BLaER1 treated with 17β-estradiol and CSF1 and Interleukin-3, amounts not matched to agents 10 nM and 100 nM (cell line): ENCODE results near the gene AKAP5.

ENCODE experiments used
- H3K27ac ChIP-seq, 11 experiments: shearing (Covaris generic); formaldehyde crosslinking; 2 replicates each; pipeline ENCODE4 v1.8.1; 2022
- H3K27me3 ChIP-seq, 11 experiments: shearing (Covaris generic); formaldehyde crosslinking; 2 replicates each; pipeline ENCODE4 v1.8.1; 2022
- H3K36me3 ChIP-seq, 11 experiments: shearing (Covaris generic); formaldehyde crosslinking; 2 replicates each; pipeline ENCODE4 v1.8.1; 2022
- H3K4me1 ChIP-seq, 10 experiments: shearing (Covaris generic); formaldehyde crosslinking; 2 replicates each; pipeline ENCODE4 v1.8.1; 2022
- H3K4me2 ChIP-seq, 11 experiments: shearing (Covaris generic); formaldehyde crosslinking; 2 replicates each; pipeline ENCODE4 v1.8.1; 2022
- H3K4me3 ChIP-seq, 10 experiments: shearing (Covaris generic); formaldehyde crosslinking; 2 replicates each; pipeline ENCODE4 v1.8.1; 2022
- H3K9ac ChIP-seq, 11 experiments: shearing (Covaris generic); formaldehyde crosslinking; 2 replicates each; pipeline ENCODE4 v1.8.1; 2022
- H3K9me3 ChIP-seq, 11 experiments: shearing (Covaris generic); formaldehyde crosslinking; replicated peaks in 1 of 11; 2 replicates each; pipeline ENCODE4 v1.8.1; 2022
- H4K20me1 ChIP-seq, 11 experiments: shearing (Covaris generic); formaldehyde crosslinking; 2 replicates each; pipeline ENCODE4 v1.8.1; 2022
- Cebpa-rat ChIP-seq, 11 experiments: shearing (Covaris generic); IDR thresholded peaks; 2 replicates each; pipeline ENCODE4 v1.8.1; 2022

The AKAP5 gene

DNA sequence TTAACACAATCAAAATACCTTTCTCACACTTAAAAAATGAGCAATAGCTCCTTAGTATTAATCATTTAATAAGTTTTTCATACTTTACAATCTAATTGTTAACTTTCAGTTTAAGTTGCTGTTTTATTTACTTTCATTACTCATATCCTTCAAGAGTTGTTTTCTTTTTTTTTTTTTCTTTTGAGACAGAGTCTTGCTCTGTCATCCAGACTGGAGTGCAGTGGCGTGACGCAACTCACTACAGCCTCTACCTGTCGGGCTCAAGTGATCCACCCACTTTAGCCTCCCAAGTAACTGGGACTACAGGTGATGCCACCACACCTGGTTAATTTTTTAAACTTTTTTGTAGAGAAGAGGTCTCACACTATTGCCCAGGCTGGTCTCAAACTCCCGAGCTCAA is 55.4 kb downstream of the AKAP5 start:
- H3K9ac ChIP-seq: no peak overlapping the region
- H3K27ac ChIP-seq: no peak overlapping the region
- no peak for TF ChIP-seq Cebpa-rat (IDR thresholded peaks at IDR 0.05)
- peaks cover 41 to 83% (median 54%) of the 10 kb centered on the region in 11 experiments for H3K36me3 ChIP-seq
- H3K4me3 ChIP-seq: no peak overlapping the region
- H3K9me3 ChIP-seq: no peaks in the 10 kb centered on the region
- H3K4me1 ChIP-seq: peaks cover 0 to 25% (median 0%) of the 10 kb centered on the region in 10 experiments; a peak in 3 of 20 replicates
- no peak overlapping the region for H3K4me2 ChIP-seq
- H4K20me1 ChIP-seq: peaks cover 76 to 98% (median 91%) of the 10 kb centered on the region in 11 experiments
- H3K27me3 ChIP-seq: no peaks in the 10 kb centered on the region

- peaks cover 65 to 98% (median 86%) of the 10 kb centered on the region in 11 experiments for H4K20me1 ChIP-seq
- no peak overlapping the region for H3K4me2 ChIP-seq
- H3K4me1 ChIP-seq: peaks cover 0 to 7% (median 0%) of the 10 kb centered on the region in 10 experiments; a peak in 2 of 20 replicates
- peaks cover 50 to 89% (median 68%) of the 10 kb centered on the region in 11 experiments for H3K36me3 ChIP-seq
- H3K9ac ChIP-seq: no peak overlapping the region
- no peak for TF ChIP-seq Cebpa-rat (IDR thresholded peaks at IDR 0.05)
- H3K4me3 ChIP-seq: no peak overlapping the region
- H3K9me3 ChIP-seq: no peaks in the 10 kb centered on the region
- no peak overlapping the region for H3K27ac ChIP-seq
- no peaks in the 10 kb centered on the region for H3K27me3 ChIP-seq
Observed at GRCh38 chr14:64522591-64523355, 57.5 kb downstream of the AKAP5 start.
